HG03060 (cell line): Measurements from ENCODE around the gene MAD1L1.

Source experiments
- ATAC-seq: cut with Tn5 transposase; IDR thresholded peaks from one replicate; pipeline ENCODE4 v1.9.1; 2021; ENCODE audit warnings: low read depth, moderate number of reproducible peaks; ENCODE audit not compliant: unreplicated experiment

MAD1L1 gene

DNA sequence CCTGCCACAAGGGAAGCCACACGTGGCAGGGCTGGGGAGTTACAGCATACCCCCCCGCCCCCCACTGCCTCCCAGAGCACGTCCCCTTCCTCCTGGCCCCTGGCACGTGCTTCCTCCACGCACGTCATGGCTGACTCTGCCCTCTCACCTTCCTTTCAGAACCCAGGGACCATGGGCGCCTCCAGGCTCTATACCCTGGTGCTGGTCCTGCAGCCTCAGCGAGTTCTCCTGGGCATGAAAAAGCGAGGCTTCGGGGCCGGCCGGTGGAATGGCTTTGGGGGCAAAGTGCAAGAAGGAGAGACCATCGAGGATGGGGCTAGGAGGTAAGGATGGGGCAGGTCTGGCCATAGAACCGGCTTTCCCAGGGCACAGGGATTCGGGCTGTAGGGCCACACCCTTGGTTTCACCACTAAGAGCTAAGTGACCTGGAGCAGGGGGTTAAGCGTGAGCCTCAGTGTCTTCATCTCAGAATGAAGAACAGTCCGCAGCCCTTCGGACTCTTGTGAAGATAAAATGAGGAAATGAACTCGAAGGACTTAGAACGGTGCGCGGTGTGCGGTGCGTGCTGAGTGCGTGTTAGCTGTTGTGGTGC is 11.8 kb upstream of the MAD1L1 start:
- no peak for ATAC-seq

DNA sequence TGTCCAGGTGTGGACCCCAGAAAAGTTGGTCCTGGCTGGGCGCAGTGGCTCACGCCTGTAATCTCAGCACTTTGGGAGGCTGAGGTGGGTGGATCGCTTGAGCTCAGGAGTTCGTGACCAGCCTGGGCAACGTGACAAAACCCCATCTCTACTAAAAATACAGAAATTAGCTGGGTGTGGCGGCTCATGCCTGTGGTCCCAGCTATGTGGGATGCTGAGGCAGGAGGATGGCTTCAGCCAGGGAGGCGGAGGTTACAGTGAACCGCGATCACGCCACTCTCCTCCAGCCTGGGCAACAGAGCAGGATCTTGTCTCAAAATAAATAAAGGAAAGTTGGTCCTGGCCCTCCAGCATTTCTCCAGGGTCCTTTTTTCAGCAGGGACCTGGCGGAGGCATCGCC is 10.7 kb upstream of the MAD1L1 start:
- ATAC-seq, result no peak

DNA sequence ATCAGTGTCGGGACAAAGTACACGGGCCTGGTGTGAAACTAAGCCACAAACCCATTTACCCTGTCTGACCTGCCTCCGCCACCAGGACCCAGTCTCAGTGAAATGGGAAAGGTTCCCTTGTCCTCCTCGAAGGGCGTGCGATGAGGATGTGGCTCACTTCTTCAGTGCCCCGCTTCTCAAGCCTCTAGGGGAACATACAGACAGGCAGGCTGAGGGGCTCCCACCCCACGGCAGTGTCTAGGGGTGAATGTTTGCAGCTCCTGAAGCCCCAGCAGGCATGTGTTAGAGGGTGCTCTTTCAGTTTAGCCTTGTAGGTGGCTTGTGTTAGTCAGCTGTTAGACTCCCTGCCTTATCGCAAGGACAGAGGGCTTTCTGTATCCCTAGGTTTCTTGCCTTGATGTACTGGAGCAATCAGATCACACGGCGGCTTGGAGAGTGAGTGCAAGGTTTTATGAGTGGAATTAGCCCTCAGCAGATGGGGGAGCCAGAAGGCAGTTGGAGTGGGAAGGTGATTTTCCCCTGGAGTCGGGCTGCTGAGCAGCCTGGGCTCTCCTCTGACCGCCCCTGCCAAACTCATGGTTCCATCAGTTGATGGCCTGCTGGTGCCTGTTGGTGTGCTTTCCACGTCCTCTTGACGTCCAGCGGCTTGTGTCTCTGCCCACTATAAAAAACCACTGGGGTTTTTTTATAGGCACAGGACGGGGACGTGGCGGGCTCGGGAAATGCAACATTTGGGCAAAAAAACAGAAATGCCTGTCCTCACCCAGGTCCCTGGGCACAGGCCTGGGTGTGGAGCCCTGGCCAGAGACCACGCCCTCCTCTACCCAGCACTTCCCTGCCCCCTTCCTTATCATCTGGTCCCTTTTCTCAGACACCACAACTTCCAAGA is 10.0 kb upstream of the MAD1L1 start:
- ATAC-seq, result no peak

DNA sequence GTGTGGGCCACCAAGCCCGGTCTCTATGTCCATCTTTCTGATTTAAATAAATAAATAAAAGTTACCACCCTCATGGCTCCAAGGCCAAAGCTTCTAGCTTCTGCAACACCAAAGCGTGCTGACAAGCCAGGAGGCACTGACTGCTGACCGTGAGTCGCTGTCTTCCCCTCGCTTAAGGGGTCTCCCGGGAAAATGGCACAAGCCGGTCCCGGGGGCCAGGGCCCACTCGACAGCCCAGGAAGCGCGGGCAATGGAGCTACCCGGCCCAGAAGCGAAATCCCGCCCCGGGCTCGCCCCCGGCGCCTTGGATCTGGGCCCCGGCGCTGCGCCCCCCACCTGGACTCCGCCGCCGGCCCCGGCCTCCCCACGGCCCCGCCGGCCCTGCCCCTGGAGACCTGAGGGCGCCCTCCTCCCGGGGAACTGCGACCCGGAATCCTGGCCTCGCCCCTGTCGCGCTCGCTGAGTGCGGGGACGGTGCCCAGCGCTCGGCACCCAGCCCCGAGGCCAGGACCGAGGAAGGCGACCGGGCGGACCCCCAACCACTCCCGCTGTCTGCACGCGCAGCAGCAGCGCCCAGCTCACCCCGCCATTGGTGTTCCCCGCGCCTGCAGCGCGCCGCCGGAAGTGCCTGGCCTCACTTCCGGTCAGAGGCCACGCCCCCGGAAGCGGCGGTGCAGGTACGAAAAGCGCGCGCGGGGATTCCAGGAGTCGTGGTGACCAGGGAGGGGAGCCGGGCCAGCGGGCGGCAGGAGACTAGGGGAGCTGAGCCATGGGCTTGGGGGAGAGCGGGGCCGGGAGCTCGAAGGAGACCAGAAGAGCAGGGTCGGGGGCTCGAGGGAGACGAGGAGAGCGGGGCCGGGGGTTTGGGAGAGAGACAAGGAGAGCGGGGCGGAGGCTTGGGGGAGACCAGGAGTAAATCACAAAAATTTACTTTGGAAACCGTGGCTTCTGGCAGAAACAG is 9.1 kb upstream of the MAD1L1 start, which contains the start of the genes MRM2 and NUDT1:
MRM2 (minus strand) TSS at position 626 of the 961 bp plus-strand sequence; CDS start at position 590, 36 bp downstream.
NUDT1 (plus strand) TSS at position 647 of the 961 bp plus-strand sequence. CDS start 2,349 bp downstream, outside the sequence.
- ATAC-seq, result no peak

DNA sequence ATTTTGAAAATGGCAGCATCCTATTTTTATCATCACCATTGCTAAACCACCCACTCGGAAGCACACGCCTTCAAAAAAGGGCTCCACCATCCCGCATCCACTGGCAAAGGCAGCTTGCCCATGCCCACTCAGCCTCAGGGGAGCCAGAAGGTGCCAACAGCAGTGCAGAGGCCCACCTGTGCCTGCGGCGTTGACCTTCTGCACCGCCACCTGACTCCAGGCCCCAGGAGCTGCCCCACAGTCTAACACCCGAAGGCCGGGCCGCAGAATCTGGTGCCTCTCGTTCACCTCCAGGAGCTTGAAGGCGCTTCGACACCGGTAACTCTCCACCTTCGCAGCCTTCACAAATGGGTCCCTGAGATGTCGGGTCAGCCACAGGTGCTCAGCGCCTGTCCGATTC is 6.5 kb upstream of the MAD1L1 start:
- no peak for ATAC-seq

DNA sequence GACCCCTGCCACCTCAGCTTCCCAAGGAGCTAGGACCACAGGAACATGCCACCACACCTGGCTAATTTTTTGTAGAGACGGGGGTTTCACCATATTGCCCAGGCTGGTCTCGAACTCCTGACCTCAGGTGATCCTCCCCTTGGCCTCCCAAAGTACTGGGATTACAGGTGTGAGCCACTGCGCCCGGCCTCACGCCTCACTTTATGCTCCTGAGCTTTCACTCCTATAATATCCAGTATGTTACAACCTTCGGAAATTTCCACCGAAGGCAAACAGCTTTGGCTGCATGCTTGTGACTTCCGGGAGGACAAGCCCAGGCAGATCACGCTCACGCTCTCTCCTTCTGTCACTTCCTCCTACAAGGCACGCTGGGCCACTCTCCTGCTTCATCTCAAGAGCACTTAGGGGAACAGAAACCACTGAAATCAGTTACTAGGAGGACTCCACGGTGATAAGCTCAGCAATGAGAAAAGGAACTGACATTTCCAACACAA is 4.4 kb upstream of the MAD1L1 start:
- ATAC-seq, result no peak

DNA sequence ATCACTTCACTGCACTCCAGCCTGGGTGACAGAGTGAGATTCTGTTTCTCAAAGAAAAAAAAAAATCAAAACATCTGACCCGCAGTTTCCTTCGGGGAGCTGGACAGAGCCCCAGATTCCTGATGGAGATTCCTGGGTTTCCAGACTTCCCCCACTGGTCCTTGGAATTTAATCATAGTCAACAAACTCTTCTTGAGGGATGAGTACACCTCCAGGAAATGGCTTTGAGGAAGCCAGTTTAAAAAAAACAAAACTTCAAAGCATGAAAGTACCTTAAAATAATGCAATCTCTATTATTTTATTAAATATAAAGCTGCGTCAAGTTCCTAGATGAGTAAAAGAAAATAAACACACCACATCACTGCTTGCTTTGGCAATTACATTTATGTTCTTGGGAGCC is 1.2 kb upstream of the MAD1L1 start:
- no peak for ATAC-seq

DNA sequence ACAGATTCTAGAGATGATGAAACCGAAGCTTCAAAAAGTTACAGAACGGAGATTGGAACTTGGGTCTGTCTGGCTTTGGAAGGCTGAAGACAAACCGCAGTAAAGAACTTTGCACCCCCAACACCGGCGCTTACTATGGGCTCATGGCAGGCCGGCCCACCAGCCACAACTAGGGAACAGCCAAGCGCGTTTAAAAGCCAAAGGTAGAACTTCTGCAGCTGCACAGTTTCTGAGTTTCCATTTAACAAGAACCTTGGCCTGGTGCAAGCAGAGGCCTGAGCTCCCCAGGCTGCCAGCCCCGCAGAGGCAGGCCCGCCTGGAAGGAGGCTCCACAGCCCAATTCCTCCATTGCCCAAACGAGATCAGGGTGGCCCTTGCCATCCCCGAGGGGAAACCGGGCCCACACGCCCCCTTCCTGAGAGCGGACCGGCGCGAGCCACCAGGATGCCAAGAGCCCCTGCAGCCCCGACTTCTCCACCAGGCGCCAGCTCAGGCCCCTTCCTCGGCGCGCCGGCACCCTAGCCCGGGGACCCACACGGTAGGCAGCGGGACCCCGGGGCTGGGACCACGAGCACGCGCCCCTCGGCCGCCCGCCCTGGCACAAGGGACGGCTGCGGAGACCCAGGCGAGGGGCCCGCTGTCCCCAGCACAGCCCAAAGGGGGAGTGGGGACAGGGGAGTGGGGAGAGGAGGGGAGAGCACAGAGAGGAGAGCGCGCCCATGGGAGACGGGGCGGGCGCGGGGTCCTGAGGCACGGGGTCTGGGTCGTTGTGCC is 566 bp downstream of the MAD1L1 start:
- ATAC-seq, result no peak

DNA sequence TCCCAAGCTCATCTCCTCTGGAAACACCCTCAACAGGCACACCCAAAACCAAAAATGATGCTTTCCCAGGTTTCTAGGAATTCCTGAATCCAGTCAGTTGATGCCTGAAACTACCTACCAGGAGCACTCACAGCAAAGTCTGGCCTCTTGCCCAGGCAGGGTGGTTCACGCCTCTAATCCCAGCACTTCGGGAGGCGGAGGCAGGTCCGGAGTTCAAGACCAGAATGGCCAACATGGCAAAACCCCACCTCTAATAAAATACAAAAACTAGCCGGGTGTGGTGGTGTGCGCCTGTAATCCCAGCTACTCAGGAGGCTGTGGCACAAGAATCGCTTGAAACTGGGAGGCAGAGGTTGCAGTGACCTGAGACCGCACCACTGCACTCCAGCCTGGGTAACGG is 1.9 kb downstream of the MAD1L1 start:
- ATAC-seq, result no peak

DNA sequence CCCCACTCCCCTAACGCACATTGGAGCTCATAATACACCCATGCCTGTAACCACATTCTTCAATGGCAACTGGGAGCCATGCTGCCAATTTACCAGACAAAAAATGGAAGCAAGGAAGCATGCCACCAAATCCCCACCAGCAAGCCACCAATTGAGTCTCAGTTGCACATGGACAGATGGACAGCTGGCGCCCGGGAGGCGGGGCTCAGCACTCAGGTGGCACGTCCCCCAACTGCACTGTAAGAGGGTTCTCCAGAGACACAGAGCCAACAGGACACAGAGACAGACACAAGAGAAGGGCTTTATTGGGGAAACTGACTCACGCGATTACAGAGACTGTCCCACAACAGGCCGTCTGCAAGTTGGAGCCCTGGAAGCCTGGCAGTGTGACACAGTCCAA is 2.5 kb downstream of the MAD1L1 start:
- no peak for ATAC-seq

DNA sequence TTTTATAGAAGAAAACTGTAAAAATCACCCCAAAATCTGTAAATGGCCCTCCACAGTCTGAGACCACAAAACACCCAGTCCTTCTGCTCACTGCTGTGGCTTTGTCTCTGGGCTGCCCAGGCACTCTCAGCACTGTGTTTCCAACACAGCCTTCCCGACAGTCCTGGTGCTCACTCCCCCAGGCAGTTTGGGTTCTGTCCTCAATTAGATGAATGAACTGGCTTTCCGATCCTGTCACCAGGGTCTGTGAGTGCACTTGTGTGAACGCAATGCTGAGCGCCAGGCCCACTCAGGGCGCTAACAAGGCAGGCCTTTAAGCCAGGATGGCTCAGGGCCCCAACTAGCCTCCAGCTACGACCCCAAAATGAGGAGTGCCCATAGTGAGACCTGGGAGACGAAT is 3.3 kb downstream of the MAD1L1 start:
- no peak for ATAC-seq

DNA sequence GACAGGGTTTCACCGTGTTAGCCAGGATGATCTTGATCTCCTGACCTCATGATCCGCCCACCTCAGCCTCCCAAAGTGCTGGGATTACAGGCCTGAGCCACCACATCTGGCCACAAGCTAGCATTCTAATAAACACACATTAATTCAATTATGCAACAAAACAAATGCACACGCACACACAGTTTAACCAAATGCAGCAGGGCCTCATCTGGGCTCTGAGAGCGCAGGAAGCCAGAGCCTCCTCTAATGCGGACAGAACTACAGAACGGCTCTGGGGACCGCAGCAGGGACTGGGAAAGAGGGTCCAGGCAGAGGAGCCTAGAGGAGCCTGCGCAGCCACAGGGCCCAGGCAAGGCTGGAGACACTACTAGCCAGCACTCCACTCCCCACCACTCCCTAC is 3.8 kb downstream of the MAD1L1 start:
- no peak for ATAC-seq

DNA sequence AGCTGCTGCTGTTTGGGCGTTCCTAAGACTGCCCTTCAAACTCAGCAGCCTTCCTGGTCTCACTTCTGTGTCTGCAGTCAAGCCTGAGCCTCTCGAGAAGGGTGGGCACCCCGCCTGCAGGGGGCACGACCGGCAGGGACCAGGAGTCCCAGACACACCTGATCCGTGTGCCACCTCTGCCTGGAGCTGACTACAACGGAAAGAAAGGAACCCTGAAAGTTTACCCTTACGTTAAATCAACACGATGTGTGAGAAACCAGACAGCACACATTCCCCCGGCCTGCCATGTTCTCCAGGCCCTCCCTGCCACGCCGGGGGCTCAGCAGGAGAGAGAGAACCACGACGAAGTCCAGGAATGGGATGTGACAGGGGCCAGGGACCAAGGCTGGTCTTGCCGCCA is 5.0 kb downstream of the MAD1L1 start:
- ATAC-seq, result no peak

DNA sequence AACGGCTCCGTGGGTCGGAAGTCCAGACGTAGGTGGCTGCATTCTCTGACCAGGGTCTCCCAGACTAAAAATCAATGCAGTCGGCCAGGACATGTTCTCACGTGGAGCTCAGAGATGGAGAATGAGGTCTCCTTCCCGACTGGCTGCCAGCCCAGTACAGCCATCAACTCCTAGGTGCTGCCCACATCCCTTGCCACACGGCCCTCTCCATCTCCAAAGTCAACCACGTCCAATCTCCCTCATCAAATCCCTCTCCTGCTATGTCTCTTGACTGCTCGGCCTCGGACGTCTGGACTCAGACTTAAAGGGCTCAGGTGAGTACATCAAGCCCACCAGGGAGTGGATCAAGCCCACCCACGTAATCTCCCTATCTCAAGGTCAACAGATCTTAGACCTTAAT is 6.9 kb downstream of the MAD1L1 start:
- ATAC-seq, result no peak

DNA sequence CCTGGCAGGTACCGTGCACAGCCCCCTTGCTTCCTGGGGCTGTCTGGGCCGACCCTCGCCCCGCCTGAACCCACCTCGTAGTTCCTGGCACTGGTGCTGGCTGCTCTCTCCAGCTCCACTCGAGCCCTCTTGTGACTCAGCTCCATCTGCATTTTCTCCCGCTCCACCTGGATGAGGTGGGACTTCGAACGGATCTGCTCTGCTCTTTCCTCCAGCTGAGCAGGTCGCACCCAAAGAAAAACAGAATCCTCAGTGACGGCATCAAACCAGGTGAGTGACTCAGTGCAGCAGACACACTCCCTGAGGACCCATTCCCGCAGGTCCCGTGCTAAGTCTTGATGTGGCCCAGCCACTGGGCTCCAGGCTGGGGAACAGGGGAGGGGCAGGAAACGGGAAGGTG is 7.4 kb downstream of the MAD1L1 start:
- ATAC-seq, result no peak

DNA sequence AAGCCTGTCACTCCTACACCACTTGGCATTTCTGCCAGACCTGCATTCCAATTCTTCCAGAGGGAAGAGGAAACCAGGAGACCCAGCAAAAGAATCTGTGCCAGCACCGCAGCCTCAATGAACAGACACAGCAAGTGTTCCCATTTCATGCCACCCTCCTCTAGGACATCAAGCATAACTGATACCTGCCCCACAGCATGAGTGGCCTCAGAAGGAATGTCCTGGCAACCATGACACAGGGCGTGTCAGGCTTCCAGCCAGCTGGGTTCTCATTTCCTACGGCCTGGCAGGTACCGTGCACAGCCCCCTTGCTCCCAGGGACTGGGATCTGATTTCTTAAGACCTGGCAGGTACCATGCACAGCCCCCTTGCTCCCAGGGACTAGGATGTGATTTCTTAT is 7.8 kb downstream of the MAD1L1 start:
- ATAC-seq, result no peak

DNA sequence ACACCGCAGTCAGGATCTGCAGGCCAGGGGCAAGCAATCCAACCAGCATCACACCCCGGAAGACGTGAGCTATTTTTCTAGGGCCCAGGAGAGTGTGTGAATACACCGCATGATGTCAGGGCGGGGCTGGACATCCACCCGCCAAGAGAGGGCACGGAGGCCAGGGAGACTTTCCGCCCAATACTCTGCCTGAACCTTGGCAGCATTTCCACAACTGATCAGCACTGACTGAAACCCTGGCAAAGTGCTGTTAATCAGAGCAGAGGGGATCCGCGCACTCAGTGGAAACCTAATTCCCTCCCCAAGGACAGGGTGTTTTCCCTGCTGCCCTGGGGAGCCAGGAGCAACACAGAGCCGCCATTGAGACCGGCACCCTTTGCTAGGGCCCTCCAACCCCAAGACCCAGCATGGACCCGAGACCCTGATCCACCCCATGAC is 8.2 kb downstream of the MAD1L1 start:
- no peak for ATAC-seq

DNA sequence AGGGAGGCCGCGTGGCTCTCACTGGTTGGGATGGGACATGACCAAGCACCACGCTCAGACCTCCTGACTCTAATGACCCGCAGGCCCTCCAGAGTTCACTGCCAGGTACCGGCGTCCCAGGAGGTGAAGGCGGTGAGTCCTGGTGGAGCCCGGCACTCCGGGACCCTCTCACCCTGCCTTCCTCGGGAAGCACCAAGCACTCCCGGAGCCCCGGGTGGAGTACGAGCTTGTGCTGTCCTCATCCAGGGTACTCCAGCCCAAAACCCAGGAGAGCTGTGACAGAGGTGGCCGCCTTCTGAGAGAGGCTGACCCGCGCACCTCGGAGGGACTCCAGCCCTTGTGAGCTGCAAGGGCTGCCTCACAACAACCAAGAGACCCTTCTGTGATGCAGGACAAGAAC is 9.4 kb downstream of the MAD1L1 start:
- no peak for ATAC-seq

DNA sequence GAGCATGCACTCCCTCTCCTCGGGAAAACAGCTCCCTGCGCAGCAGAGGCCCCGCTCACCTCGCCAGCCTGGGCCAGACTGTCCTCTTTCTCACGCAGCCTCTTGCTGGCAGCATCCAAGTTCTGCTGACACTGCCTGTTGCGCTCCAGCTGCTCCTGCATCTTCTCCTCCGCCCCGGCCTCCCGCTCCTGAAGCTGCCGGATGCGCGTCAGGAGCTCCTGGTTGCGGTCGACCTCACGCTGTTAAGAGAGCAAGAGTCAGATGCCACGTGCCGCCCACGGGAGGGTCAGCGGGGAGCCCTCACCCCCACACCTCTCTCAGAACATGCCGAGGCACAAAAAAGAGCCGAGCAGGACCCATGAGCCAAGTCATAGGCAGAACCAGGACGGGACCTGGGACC is 10.2 kb downstream of the MAD1L1 start:
- no peak for ATAC-seq

DNA sequence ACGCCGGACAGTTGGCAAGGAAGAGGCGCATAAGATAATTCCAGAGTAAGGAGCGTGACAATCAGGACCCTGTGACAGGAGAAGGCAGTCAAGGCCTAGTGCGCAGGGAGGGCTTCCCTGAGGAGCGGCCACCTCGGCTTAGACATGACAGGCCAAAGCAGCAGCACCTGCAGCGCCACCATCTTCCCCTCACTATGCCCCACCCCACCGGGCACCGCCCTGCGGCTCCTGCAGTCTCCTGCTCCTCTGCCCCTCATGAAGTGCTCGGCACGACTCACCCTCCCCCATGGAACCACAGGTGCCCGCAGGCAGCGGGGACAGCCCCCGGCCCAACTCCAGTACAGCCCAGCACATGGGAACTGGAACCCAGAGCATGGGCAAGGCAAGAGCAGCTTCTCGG is 11.8 kb downstream of the MAD1L1 start:
- ATAC-seq, result no peak
